CD4-positive, CD25-positive, alpha-beta regulatory T cell (primary cell): ENCODE data around the gene PDE6C. TPM values are rescaled to one million over a fixed set of nuclear protein-coding genes. Genes with fewer than 3 reads are reported as not detected.

Experiments used
- ATAC-seq, 2 donors: fragments of 150-1000 bp; cut with Tn5 transposase; one replicate each; pipeline ENCODE4 v1.10.0; 2021; ENCODE audit warnings: low read depth in 2 of 2, moderate number of reproducible peaks in 2 of 2, moderate library complexity in 1 of 2
- DNase-seq, 3 donors: peaks; one replicate each; pipeline versions ENCODE4 v3.0.0 to v3.0.0-alpha.2; 2012 to 2022; ENCODE audit warnings: mixed read lengths in 1 of 3
- H3K27ac ChIP-seq: one replicate; pipeline ENCODE4 v1.7.0; 2013; ENCODE audit warnings: mild to moderate bottlenecking, low read length; ENCODE audit not compliant: insufficient read depth, poor library complexity, severe bottlenecking
- H3K27me3 ChIP-seq: one replicate; pipeline ENCODE4 v1.7.0; 2013; ENCODE audit warnings: low read length; ENCODE audit not compliant: control insufficient read depth, insufficient read depth
- H3K36me3 ChIP-seq: one replicate; pipeline ENCODE4 v1.7.0; 2013; ENCODE audit warnings: mild to moderate bottlenecking, low read length, moderate library complexity; ENCODE audit not compliant: control insufficient read depth, insufficient read depth
- H3K4me1 ChIP-seq: 2 replicates; pipeline ENCODE4 v1.7.0; 2013; ENCODE audit warnings: mild to moderate bottlenecking, low read length; ENCODE audit not compliant: insufficient read depth, control insufficient read depth, poor library complexity, severe bottlenecking
- H3K4me3 ChIP-seq: one replicate; pipeline ENCODE4 v1.7.0; 2013; ENCODE audit warnings: low read depth, mild to moderate bottlenecking, low read length, moderate library complexity
- H3K9me3 ChIP-seq, 2 experiments: 1 replicate in 1 of 2; 2 replicates in 1 of 2; pipeline ENCODE4 v1.7.0; 2013; ENCODE audit warnings: low read length in 2 of 2, mild to moderate bottlenecking in 1 of 2, moderate library complexity in 1 of 2; ENCODE audit not compliant: control insufficient read depth in 2 of 2
- H3K27ac Mint-ChIP-seq, 3 donors: one replicate each; pipeline ENCODE4 v1.8.0; 2020 to 2022; ENCODE audit warnings: mild to moderate bottlenecking in 3 of 3, mixed read lengths in 3 of 3, moderate library complexity in 2 of 3
- H3K27me3 Mint-ChIP-seq: one replicate; pipeline ENCODE4 v1.8.0; 2022; ENCODE audit warnings: mild to moderate bottlenecking, mixed read lengths
- H3K36me3 Mint-ChIP-seq: one replicate; pipeline ENCODE4 v1.8.0; 2020; ENCODE audit warnings: mixed read lengths
- H3K4me1 Mint-ChIP-seq, 4 donors: one replicate each; pipeline ENCODE4 v1.8.0; 2020 to 2022; ENCODE audit warnings: mixed read lengths in 4 of 4, mild to moderate bottlenecking in 1 of 4
- H3K4me3 Mint-ChIP-seq, 4 donors: one replicate each; pipeline ENCODE4 v1.8.0; 2020 to 2022; ENCODE audit warnings: mild to moderate bottlenecking in 4 of 4, mixed read lengths in 4 of 4, moderate library complexity in 3 of 4
- H3K9me3 Mint-ChIP-seq, 7 donors: one replicate each; pipeline ENCODE4 v1.8.0; 2020 to 2022; ENCODE audit warnings: mixed read lengths in 7 of 7, mild to moderate bottlenecking in 3 of 7, moderate library complexity in 2 of 7
- polyA plus RNA-seq, 4 donors: library from polyadenylated mRNA; unstranded; fragments of 300-500 nt; fragmentation: Illumina TruSeq; gene quantifications; one replicate each; pipeline ENCODE4 v1.2.3, GENCODE V29; 2021
- total RNA-seq: library from RNA; stranded (reverse); gene quantifications from one replicate; pipeline ENCODE4 v1.2.3, GENCODE V29; 2022

The PDE6C gene
- total and polyA plus RNA-seq, 5 donors from 2014 or later = not detected

- H3K9me3 ChIP-seq = no peaks in the 10 kb centered on the region
- ATAC-seq = no peak
- Mint-ChIP-seq H3K27me3 (peaks cover 66% of the 10 kb centered on the region), H3K9me3 (peaks cover 0 to 1% (median 0%) of the 10 kb centered on the region in 7 donors), H3K4me3 (no peak within 1 kb of the TSS), H3K4me1 (no peaks in the 10 kb centered on the region), H3K36me3 (no peaks in the 10 kb centered on the region), H3K27ac (no peak within 1 kb of the TSS)
- H3K27me3 ChIP-seq = peaks cover 10% of the 10 kb centered on the region
- H3K27ac ChIP-seq = no peak within 1 kb of the TSS
- DNase-seq = no peak
- H3K4me1 ChIP-seq = no peaks in the 10 kb centered on the region
- no peak within 1 kb of the TSS for H3K4me3 ChIP-seq
- no peaks in the 10 kb centered on the region for H3K36me3 ChIP-seq
Measured at GRCh38 chr10:93601146-93601773, 11.1 kb upstream of the PDE6C start, which contains the start of gene RBP4. TSS of gene RBP4 (minus strand) at chr10:93601235. CDS start at chr10:93601028, 207 bp downstream.

- Mint-ChIP-seq H3K9me3 (peaks cover 0 to 1% (median 0%) of the 10 kb centered on the region in 7 donors), H3K27ac (no peak overlapping the region), H3K4me3 (no peak overlapping the region), H3K27me3 (peaks cover 70% of the 10 kb centered on the region), H3K4me1 (no peaks in the 10 kb centered on the region), H3K36me3 (no peaks in the 10 kb centered on the region)
- H3K36me3 ChIP-seq = no peaks in the 10 kb centered on the region
- DNase-seq (no peak), ATAC-seq (no peak)
- H3K9me3 ChIP-seq = no peaks in the 10 kb centered on the region
- no peak overlapping the region for H3K27ac ChIP-seq
- H3K4me1 ChIP-seq = no peaks in the 10 kb centered on the region
- no peak overlapping the region for H3K4me3 ChIP-seq
- H3K27me3 ChIP-seq = peaks cover 10% of the 10 kb centered on the region
Measured at GRCh38 chr10:93601774-93602162, 10.6 kb upstream of the PDE6C start.

- no peaks in the 10 kb centered on the region for H3K4me1 Mint-ChIP-seq
- H3K4me3 ChIP-seq = no peak overlapping the region
- H3K9me3 ChIP-seq = no peaks in the 10 kb centered on the region
- H3K36me3 ChIP-seq = no peaks in the 10 kb centered on the region
- peaks cover 10% of the 10 kb centered on the region for H3K27me3 ChIP-seq
- H3K36me3 Mint-ChIP-seq = no peaks in the 10 kb centered on the region
- H3K9me3 Mint-ChIP-seq = peaks cover 0 to 6% (median 1%) of the 10 kb centered on the region in 7 donors
- DNase-seq = no peak
- H3K27me3 Mint-ChIP-seq = peaks cover 62% of the 10 kb centered on the region
- no peaks in the 10 kb centered on the region for H3K4me1 ChIP-seq
- no peak for ATAC-seq
- no peak overlapping the region for H3K4me3 Mint-ChIP-seq
- no peak overlapping the region for H3K27ac Mint-ChIP-seq
- H3K27ac ChIP-seq = no peak overlapping the region
Measured at GRCh38 chr10:93603023-93603422, 9.3 kb upstream of the PDE6C start.

GRCh38 chr10:93604146-93604545 is 8.2 kb upstream of the PDE6C start:
- H3K4me1 ChIP-seq = no peaks in the 10 kb centered on the region
- H3K27me3 ChIP-seq = peaks cover 11% of the 10 kb centered on the region
- H3K4me3 ChIP-seq = no peak overlapping the region
- no peak overlapping the region for H3K27ac Mint-ChIP-seq
- ATAC-seq (no peak), DNase-seq (no peak)
- no peaks in the 10 kb centered on the region for H3K36me3 Mint-ChIP-seq
- H3K27ac ChIP-seq = no peak overlapping the region
- peaks cover 61% of the 10 kb centered on the region for H3K27me3 Mint-ChIP-seq
- no peaks in the 10 kb centered on the region for H3K36me3 ChIP-seq
- H3K9me3 Mint-ChIP-seq = peaks cover 0 to 6% (median 3%) of the 10 kb centered on the region in 7 donors
- no peak overlapping the region for H3K4me3 Mint-ChIP-seq
- no peaks in the 10 kb centered on the region for H3K4me1 Mint-ChIP-seq
- no peaks in the 10 kb centered on the region for H3K9me3 ChIP-seq

GRCh38 chr10:93608421-93608820 is 3.9 kb upstream of the PDE6C start:
- Mint-ChIP-seq H3K36me3 (no peaks in the 10 kb centered on the region), H3K4me1 (no peaks in the 10 kb centered on the region), H3K9me3 (peaks cover 0 to 6% (median 4%) of the 10 kb centered on the region in 7 donors), H3K27me3 (peaks cover 44% of the 10 kb centered on the region), H3K4me3 (no peak overlapping the region), H3K27ac (no peak overlapping the region)
- ATAC-seq (no peak), DNase-seq (no peak)
- H3K36me3 ChIP-seq = no peaks in the 10 kb centered on the region
- H3K4me3 ChIP-seq = no peak overlapping the region
- no peaks in the 10 kb centered on the region for H3K4me1 ChIP-seq
- H3K27ac ChIP-seq = no peak overlapping the region
- peaks cover 4% of the 10 kb centered on the region for H3K27me3 ChIP-seq
- H3K9me3 ChIP-seq = no peaks in the 10 kb centered on the region

GRCh38 chr10:93613126-93613525 is 789 bp downstream of the PDE6C start:
- Mint-ChIP-seq H3K4me1 (no peaks in the 10 kb centered on the region), H3K27me3 (peaks cover 19% of the 10 kb centered on the region), H3K27ac (no peak overlapping the region), H3K4me3 (no peak overlapping the region), H3K36me3 (no peaks in the 10 kb centered on the region), H3K9me3 (peaks cover 0 to 2% (median 0%) of the 10 kb centered on the region in 7 donors)
- H3K9me3 ChIP-seq = no peaks in the 10 kb centered on the region
- H3K4me1 ChIP-seq = no peaks in the 10 kb centered on the region
- no peak for DNase-seq
- no peak for ATAC-seq
- no peaks in the 10 kb centered on the region for H3K36me3 ChIP-seq
- no peak overlapping the region for H3K4me3 ChIP-seq
- H3K27ac ChIP-seq = no peak overlapping the region
- H3K27me3 ChIP-seq = peaks cover 2% of the 10 kb centered on the region

GRCh38 chr10:93614101-93614825 is 1.9 kb downstream of the PDE6C start:
- peaks cover 0 to 1% (median 0%) of the 10 kb centered on the region in 7 donors for H3K9me3 Mint-ChIP-seq
- no peaks in the 10 kb centered on the region for H3K4me1 ChIP-seq
- no peak for ATAC-seq
- no peak overlapping the region for H3K4me3 Mint-ChIP-seq
- H3K27ac Mint-ChIP-seq = no peak overlapping the region
- no peaks in the 10 kb centered on the region for H3K9me3 ChIP-seq
- H3K27me3 ChIP-seq = no peaks in the 10 kb centered on the region
- H3K27ac ChIP-seq = no peak overlapping the region
- H3K4me3 ChIP-seq = no peak overlapping the region
- DNase-seq = no peak
- no peaks in the 10 kb centered on the region for H3K36me3 ChIP-seq
- no peaks in the 10 kb centered on the region for H3K36me3 Mint-ChIP-seq
- peaks cover 15% of the 10 kb centered on the region for H3K27me3 Mint-ChIP-seq
- no peaks in the 10 kb centered on the region for H3K4me1 Mint-ChIP-seq
